Loucy (cell line): ENCODE results near the gene QPCTL.

Source experiments
- EZH2phosphoT487 ChIP-seq: fragments of 200-600 bp; IDR thresholded peaks from 2 replicates; pipeline ENCODE4 v1.6.1; 2018; ENCODE audit warnings: antibody characterized with exemption, mild to moderate bottlenecking, moderate library complexity, borderline replicate concordance
- TF ChIP-seq, protein P1 (sequence below): fragments of 200-600 bp; sonication (generic); conservative IDR thresholded peaks from 2 replicates; pipeline ENCODE4 v1.5.1; 2014; ENCODE audit warnings: mild to moderate bottlenecking, antibody characterized with exemption, low read length

DNA sequence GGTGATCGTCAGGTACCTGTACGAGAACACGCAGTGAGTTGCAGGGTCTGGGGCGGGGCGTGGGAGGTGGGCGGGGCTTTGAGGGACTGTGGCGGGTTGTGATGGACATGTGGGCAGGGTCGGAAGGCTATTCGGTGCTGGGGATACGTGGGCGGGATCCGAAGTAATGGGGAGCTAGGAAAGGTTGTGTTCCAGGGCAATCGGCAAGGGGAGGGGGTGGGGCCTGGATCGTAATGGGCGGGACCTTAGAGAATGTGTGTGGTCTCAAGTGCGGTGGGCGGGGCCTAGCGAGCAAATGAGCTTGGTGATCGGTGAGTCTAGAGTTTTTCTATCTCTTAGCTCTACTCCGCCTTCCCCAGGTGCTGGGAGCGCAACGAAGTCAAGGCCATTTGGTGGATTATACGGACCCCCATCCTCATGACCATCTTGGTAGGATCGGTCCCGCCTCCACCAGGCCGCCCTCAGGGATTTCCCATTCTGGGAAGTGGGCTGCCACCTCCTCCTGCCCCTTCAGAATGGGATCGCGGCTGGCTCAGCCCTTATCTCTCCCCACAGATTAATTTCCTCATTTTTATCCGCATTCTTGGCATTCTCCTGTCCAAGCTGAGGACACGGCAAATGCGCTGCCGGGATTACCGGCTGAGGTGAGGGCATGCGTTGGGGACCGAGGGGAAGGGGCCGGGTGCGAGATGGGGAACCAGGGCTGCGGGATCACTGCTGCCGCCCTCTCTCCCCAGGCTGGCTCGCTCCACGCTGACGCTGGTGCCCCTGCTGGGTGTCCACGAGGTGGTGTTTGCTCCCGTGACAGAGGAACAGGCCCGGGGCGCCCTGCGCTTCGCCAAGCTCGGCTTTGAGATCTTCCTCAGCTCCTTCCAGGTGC lies 14.9 kb upstream of the QPCTL start:
- TF ChIP-seq, protein P1, sequence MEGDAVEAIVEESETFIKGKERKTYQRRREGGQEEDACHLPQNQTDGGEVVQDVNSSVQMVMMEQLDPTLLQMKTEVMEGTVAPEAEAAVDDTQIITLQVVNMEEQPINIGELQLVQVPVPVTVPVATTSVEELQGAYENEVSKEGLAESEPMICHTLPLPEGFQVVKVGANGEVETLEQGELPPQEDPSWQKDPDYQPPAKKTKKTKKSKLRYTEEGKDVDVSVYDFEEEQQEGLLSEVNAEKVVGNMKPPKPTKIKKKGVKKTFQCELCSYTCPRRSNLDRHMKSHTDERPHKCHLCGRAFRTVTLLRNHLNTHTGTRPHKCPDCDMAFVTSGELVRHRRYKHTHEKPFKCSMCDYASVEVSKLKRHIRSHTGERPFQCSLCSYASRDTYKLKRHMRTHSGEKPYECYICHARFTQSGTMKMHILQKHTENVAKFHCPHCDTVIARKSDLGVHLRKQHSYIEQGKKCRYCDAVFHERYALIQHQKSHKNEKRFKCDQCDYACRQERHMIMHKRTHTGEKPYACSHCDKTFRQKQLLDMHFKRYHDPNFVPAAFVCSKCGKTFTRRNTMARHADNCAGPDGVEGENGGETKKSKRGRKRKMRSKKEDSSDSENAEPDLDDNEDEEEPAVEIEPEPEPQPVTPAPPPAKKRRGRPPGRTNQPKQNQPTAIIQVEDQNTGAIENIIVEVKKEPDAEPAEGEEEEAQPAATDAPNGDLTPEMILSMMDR: no peak
- TF ChIP-seq EZH2phosphoT487: no peak
